ENCODE results near the gene ARHGEF40.

DNA sequence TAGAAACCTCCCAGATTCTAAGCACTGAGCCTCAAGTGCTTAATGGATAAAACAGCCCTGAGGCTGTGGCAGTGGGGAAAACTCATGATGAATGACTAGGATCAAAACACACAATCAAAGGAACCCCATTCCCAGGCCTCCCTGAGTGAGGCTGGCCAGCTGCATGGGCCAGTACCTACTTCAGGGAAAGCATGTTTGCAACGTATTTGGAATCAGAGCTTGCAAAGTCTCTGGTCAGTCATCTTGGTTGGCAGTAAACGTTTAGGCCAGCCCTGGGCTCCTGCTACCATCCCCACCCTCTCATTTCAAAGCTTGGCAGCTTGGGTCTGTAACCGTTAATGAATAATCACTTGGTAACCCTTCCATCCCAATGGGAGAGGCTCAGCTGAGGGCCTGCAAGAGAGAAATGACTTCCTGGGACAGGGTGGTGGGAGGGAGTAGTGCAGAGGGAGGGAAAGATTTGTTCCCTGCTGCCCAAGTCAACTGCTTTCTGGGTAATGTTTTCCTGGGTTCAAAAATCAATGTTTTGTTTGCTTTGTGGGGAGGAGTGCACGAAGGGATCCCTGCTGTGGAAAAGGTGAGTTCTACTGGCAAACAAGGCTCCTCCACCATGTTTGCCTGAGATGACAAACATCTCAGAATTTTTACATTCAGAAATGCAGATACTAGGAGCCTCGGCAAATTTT is 14.5 kb upstream of the ARHGEF40 start:
- no peak for TF ChIP-seq EP300 (IDR thresholded peaks at IDR 0.05)
- TF ChIP-seq POLR2A (IDR thresholded peaks at IDR 0.05) = no peak
- no peak for TF ChIP-seq CTCF (IDR thresholded peaks at IDR 0.05)

Data from tibial nerve (tissue), 4 donors.